NCI-H128 (cell line): ENCODE results near the gene IMMP1L.
A peak's percentile ranks its signal among the peaks of the same experiment; 100 is the strongest.

Source experiments
- DNase-seq: peaks from one replicate; lab custom pipeline; 2025; ENCODE audit not compliant: unreplicated experiment; lab: John Stamatoyannopoulos, UW

The IMMP1L gene

GRCh38 chr11:31477528-31478222 lies 31.7 kb downstream of the IMMP1L start:
- DNase-seq: no peak

GRCh38 chr11:31474083-31474482 lies 35.3 kb downstream of the IMMP1L start:
- no peak for DNase-seq

DNA sequence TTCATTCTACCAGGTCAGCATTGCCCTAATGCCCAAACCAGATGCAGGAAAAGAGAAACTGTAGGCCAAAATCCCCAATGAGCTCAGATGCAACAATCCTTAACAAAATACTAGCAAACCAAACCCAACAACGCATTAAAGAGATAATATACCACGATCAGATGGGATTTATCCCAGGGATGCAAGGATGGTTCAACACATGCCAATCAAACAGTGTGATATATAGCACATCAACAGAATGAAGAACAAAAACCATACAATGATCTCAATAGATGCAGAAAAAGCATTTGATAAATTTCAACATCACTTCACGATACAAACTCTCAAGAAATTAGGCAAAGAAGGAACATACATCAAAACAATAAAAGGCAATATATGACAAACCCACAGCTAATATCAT lies 45.0 kb downstream of the IMMP1L start:
- DNase-seq: no peak

- DNase-seq: no peak
These were observed 54.2 kb downstream of the IMMP1L start for GRCh38 chr11:31455177-31455576.

GRCh38 chr11:31450841-31451240 lies 58.6 kb downstream of the IMMP1L start:
- DNase-seq: no peak

DNA sequence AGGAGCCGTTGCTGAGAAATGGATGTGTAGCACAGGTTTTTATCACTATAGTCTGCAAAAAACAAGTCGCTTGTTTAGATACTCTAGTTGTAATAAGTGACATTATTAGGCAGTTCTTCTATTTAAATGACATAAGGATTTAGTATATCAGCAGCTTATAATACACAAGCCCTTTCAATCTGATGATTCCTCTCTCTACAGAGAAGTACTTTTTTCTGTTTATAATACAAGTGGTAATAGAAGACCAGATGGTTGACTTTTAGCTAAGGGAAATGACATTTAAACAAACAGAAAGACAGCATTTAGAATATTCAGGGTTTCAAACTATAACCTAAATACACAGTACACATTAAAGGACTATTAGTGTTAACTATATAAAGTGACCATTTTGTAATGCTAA lies 60.4 kb downstream of the IMMP1L start:
- no peak for DNase-seq

DNA sequence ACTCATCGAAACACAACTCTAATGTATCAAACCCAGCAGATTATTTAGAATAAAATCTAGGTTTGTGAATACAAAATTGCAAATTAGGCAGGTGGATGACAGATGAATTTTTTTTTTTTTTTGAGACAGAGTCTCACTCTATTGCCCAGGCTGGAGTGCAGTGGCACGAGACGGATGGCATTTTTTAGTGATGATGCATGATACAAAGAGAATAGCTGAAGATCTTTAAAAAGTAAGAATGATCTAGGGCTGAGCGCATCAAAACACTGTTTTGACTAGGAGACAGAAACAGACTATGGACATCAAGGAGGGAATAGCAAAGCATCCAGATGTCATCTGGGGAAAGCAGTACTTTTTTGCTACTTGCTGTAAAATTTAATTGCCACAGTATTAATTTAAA lies 63.8 kb downstream of the IMMP1L start:
- no peak for DNase-seq

- no peak for DNase-seq
These were observed 65.6 kb downstream of the IMMP1L start for GRCh38 chr11:31443802-31444201.

- DNase-seq: peak; percentile 84
These were observed 67.3 kb downstream of the IMMP1L start for GRCh38 chr11:31442086-31442485.

- DNase-seq: no peak
These were observed 68.1 kb downstream of the IMMP1L start for GRCh38 chr11:31441296-31441695.

DNA sequence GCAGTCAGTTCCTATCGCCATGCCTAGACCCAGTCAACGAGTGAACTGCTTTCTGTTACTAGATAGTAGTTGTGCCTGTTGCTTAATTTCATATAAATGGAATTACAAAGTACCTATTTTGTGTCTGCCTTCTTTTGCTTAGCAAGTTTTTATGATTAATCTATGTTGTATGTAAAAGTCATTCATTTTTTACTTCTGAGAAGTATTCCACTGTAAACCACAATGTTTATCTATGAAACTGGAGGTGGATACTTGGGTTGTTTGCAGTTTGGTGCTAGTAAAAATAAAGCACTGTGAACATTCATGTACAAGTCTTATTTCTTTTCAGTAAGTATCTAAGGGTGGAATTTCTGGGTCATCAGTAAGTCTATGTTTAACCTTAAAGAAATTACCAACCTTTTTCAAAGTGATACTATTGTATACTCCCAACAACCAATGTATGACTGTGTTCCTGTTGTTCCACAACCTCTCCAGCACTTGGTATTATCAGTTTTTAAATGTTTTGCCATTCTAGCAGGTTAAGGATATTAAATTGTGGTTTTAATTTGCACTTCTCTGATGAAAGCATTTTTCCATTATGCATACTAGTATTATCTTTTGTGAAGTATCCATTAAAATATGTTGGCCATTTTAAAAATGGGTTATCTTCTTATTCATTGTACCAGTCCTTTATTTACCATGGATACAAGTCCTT lies 71.5 kb downstream of the IMMP1L start:
- no peak for DNase-seq

GRCh38 chr11:31433851-31434250 lies 75.6 kb downstream of the IMMP1L start:
- DNase-seq: no peak

- DNase-seq: no peak
These were observed 84.8 kb downstream of the IMMP1L start for GRCh38 chr11:31424652-31425051.

- no peak for DNase-seq
These were observed 86.7 kb downstream of the IMMP1L start for GRCh38 chr11:31422703-31423102.

DNA sequence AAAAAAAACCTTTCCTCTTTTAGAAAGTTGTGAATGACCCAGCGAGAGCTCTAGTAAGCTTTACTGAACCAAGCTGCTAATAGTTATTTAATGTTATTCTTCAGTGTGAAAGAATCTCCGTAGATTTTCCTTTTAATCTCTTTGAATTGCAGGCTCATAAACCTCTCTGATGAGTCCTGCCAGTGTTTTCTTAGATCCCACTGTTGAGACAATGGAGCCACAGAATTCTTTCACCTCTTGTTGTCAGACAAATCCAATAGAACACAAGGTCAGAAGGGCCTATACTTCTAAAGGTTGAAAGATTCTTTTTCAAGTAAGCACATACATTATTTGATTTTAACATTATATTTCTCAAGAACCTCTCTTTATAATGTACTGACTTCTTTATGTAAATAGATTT lies 87.6 kb downstream of the IMMP1L start:
- no peak for DNase-seq

GRCh38 chr11:31419669-31420068 lies 89.8 kb downstream of the IMMP1L start:
- DNase-seq: no peak

- no peak for DNase-seq
These were observed 90.3 kb downstream of the IMMP1L start for GRCh38 chr11:31419138-31419537.

GRCh38 chr11:31417816-31418215 lies 91.6 kb downstream of the IMMP1L start:
- DNase-seq: no peak

GRCh38 chr11:31417357-31417756 lies 92.1 kb downstream of the IMMP1L start:
- no peak for DNase-seq

DNA sequence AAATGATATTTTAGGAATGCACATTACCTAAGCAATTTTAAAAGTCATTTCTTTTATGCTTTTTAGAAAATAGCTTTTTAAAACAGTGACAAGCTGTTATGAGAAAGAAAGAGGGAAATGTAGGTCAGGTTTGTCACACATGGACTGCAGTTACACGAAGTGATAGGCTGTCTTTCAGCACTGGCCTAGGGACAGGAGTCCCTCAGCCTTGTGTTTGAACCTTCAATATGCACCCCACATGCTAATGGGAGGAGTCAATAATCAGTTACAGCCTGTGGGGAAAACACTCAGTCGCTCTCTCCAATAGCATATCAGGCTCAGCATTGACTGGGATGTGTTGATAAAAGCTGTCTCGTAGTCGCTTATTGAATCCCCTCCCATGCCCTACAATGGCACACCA lies 94.0 kb downstream of the IMMP1L start:
- no peak for DNase-seq

DNA sequence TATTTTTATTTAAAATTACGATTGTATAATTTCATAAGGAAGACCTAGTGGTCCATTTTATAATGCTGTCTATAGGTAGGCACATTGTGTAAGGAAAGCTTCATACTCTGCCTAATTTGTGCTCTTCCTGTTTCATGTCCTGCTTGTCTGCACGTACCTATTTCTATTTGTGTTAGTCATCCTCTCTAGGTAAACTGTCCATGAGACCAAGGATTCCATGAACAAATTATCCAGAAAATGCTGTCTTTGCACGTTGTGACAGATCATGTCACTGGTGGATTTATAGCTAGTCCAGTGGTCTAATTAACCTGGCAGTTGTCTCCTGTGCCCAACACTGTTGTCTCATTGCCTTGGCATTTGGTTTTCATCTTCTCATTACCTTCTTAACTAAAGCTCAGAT lies 95.1 kb downstream of the IMMP1L start:
- DNase-seq: no peak

DNA sequence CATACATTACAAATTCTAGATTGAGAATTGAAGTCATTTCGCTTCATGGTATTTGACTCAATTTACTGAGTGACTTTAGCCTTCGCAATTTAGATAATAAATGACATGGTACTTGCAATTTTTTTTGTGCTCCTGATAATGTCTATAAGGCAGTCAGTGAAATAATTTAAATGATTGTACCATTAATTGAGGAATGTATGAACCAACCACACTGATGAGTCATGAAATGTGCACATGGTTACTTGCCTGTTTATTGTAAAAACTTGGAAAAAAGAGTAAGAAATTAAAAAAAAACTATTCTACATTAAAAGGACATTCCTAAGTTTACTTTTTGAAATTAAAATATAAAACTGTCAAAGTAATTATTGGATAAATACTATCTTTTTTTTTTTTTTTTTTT lies 96.5 kb downstream of the IMMP1L start:
- no peak for DNase-seq

- no peak for DNase-seq
These were observed 101.2 kb downstream of the IMMP1L start for GRCh38 chr11:31408201-31408600.
